Jurkat, Clone E6-1 (cell line): ENCODE measurements around the gene TNMD.

Experiments
- DNase-seq: peaks from one replicate; pipeline ENCODE4 v3.0.0-alpha.2; 2011; ENCODE audit warnings: low read depth, low spot score
- H3K4me3 ChIP-seq: 2 replicates; pipeline ENCODE4 v1.5.1; 2011; ENCODE audit warnings: mild to moderate bottlenecking, low read length, control low read depth, moderate library complexity

TNMD gene

GRCh38 chrX:100642290-100642689 lies 57.6 kb downstream of the TNMD start:
- H3K4me3 ChIP-seq, result no peak overlapping the region
- no peak for DNase-seq

GRCh38 chrX:100643212-100643611 lies 58.5 kb downstream of the TNMD start:
- no peak for DNase-seq

GRCh38 chrX:100643956-100644860 lies 59.5 kb downstream of the TNMD start, which contains the start of gene SRPX2:
SRPX2 (plus strand) TSS chrX:100644199; CDS start chrX:100646323, 2,124 bp downstream.
- no peak within 1 kb of the TSS for H3K4me3 ChIP-seq
- DNase-seq, result no peak

More at GRCh38 chrX:100643212-100643611, 58.5 kb downstream of the TNMD start:
- H3K4me3 ChIP-seq, result no peak overlapping the region

- no peak for DNase-seq
- no peak overlapping the region for H3K4me3 ChIP-seq
Observed at GRCh38 chrX:100645106-100645505, 60.4 kb downstream of the TNMD start.

GRCh38 chrX:100647095-100647494 lies 62.4 kb downstream of the TNMD start:
- no peak for DNase-seq
- H3K4me3 ChIP-seq, result no peak overlapping the region

- DNase-seq, result no peak
Observed at GRCh38 chrX:100647739-100648138, 63.0 kb downstream of the TNMD start.

GRCh38 chrX:100648458-100649417 lies 64.0 kb downstream of the TNMD start:
- H3K4me3 ChIP-seq, result no peak overlapping the region
- no peak for DNase-seq

More at GRCh38 chrX:100647739-100648138, 63.0 kb downstream of the TNMD start:
- no peak overlapping the region for H3K4me3 ChIP-seq
